SU-DHL-6 (cell line): ENCODE results near the gene GULP1.

Experiments
- H2AFZ ChIP-seq: fragments of 200-600 bp; sonication (generic); 2 replicates; pipeline ENCODE4 v1.6.1; 2014; ENCODE audit warnings: low read depth, mild to moderate bottlenecking, moderate library complexity, mixed read lengths, antibody characterized with exemption, low read length; ENCODE audit not compliant: severe bottlenecking
- H3F3A ChIP-seq: fragments of 200-600 bp; shearing (Covaris generic); 2 replicates; pipeline ENCODE4 v1.6.0; 2016; ENCODE audit warnings: antibody characterized with exemption, mild to moderate bottlenecking; ENCODE audit not compliant: insufficient read depth
- H3K27ac ChIP-seq: fragments of 200-600 bp; sonication (generic); 2 replicates; pipeline ENCODE4 v1.5.1; 2016; ENCODE audit warnings: low read depth, mild to moderate bottlenecking, low read length, moderate library complexity, mixed read lengths
- H3K27me3 ChIP-seq: fragments of 200-600 bp; sonication (generic), shearing (Covaris generic); 2 replicates; pipeline ENCODE4 v1.6.0; 2014; ENCODE audit warnings: mild to moderate bottlenecking, low read length
- H3K36me3 ChIP-seq: fragments of 200-600 bp; sonication (generic); 2 replicates; pipeline ENCODE4 v1.6.1; 2014; ENCODE audit warnings: mild to moderate bottlenecking, low read length, mixed read lengths
- H3K4me2 ChIP-seq: fragments of 300-600, 200-600 bp; shearing (Covaris generic), sonication (generic); 2 replicates; pipeline ENCODE4 v1.6.0; 2014; ENCODE audit warnings: low read length, low read depth, mild to moderate bottlenecking; ENCODE audit not compliant: poor library complexity, severe bottlenecking
- H3K4me3 ChIP-seq: fragments of 200-600 bp; sonication (generic); 2 replicates; pipeline ENCODE4 v1.5.1; 2014; ENCODE audit warnings: antibody characterized with exemption, low read length, mild to moderate bottlenecking, mixed read lengths; ENCODE audit not compliant: insufficient read depth, poor library complexity, severe bottlenecking
- H3K79me2 ChIP-seq: fragments of 200-600 bp; sonication (generic); 2 replicates; pipeline ENCODE4 v1.6.1; 2014; ENCODE audit warnings: mild to moderate bottlenecking, low read length, moderate library complexity; ENCODE audit not compliant: insufficient read depth
- H3K9ac ChIP-seq: fragments of 200-600 bp; sonication (generic); 2 replicates; pipeline ENCODE4 v1.7.0; 2014; ENCODE audit warnings: mild to moderate bottlenecking, low read length
- H3K9me2 ChIP-seq: fragments of 200-600 bp; sonication (generic); replicated peaks from 2 replicates; pipeline ENCODE4 v1.6.1; 2014; ENCODE audit warnings: low read length; ENCODE audit not compliant: insufficient read depth
- H3K9me3 ChIP-seq: fragments of 200-600 bp; sonication (generic); 2 replicates; pipeline ENCODE4 v1.6.1; 2014; ENCODE audit warnings: low read length, mixed read lengths; ENCODE audit not compliant: insufficient read depth
- H4K20me1 ChIP-seq: fragments of 200-600 bp; sonication (generic); 2 replicates; pipeline ENCODE4 v1.6.1; 2014; ENCODE audit warnings: low read depth, mild to moderate bottlenecking, antibody characterized with exemption, low read length, moderate library complexity, mixed read lengths
- EZH2phosphoT487 ChIP-seq: fragments of 200-600 bp; sonication (generic), shearing (Covaris generic); conservative IDR thresholded peaks from 2 replicates; pipeline ENCODE4 v1.6.1; 2018; ENCODE audit warnings: mild to moderate bottlenecking, antibody characterized with exemption, low read length, moderate library complexity, mixed read lengths
- TF ChIP-seq, protein P1 (sequence below): fragments of 200-600 bp; sonication (generic); IDR thresholded peaks from one replicate; pipeline ENCODE4 v1.5.1; 2017; ENCODE audit warnings: antibody characterized with exemption, mild to moderate bottlenecking, low read length, moderate library complexity; ENCODE audit not compliant: insufficient read depth, poor library complexity, severe bottlenecking

Gene GULP1

DNA sequence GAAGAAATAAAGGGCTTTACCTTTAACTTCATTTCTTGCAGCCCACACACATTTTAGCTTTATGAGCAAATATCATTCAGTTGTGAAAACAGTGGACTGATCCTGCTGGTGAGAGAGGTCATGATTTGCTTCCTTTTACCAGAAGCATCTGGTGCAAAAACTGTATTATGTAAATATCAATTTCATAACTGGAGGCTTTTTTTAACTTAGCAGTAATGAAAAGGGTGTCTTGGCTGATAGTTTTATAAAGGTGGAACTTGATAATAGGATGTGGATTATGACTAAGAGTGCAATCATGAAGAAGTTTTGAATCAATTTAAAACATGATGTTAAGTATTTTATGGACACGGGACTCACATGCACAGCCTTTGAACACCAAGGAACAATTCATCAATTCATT, 304.4 kb downstream of the GULP1 start:
- Histone ChIP-seq H3K27me3 (no peaks in the 10 kb centered on the region), H3K79me2 (no peaks in the 10 kb centered on the region), H3F3A (no peaks in the 10 kb centered on the region), H2AFZ (no peak overlapping the region), H3K36me3 (no peaks in the 10 kb centered on the region), H3K4me3 (no peak overlapping the region), H3K27ac (no peak overlapping the region), H3K9me2 (no peaks in the 10 kb centered on the region), H3K9ac (no peak overlapping the region), H3K9me3 (no peaks in the 10 kb centered on the region), H4K20me1 (no peaks in the 10 kb centered on the region), H3K4me2 (no peak overlapping the region)
- TF ChIP-seq, protein P1, sequence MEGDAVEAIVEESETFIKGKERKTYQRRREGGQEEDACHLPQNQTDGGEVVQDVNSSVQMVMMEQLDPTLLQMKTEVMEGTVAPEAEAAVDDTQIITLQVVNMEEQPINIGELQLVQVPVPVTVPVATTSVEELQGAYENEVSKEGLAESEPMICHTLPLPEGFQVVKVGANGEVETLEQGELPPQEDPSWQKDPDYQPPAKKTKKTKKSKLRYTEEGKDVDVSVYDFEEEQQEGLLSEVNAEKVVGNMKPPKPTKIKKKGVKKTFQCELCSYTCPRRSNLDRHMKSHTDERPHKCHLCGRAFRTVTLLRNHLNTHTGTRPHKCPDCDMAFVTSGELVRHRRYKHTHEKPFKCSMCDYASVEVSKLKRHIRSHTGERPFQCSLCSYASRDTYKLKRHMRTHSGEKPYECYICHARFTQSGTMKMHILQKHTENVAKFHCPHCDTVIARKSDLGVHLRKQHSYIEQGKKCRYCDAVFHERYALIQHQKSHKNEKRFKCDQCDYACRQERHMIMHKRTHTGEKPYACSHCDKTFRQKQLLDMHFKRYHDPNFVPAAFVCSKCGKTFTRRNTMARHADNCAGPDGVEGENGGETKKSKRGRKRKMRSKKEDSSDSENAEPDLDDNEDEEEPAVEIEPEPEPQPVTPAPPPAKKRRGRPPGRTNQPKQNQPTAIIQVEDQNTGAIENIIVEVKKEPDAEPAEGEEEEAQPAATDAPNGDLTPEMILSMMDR = no peak

DNA sequence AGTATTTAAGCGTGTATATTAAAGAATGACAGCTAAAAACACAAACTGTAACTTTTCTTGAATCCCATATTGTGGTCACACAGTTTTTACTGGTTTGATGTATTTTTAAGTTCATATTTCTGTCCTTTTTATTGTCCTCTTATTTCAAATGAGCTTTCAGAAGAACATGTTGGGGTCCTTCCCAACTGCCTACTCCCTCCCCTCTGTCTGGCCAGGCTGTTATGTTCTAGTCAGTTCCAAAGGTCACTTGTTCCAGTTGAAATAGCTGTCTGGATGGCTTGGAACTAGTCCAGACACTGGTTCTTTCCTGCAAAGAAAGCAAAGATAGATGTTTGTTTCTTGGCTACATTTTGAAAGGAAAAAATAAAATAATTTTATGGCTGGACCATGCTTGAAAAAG, 306.9 kb downstream of the GULP1 start:
- Histone ChIP-seq H3K9ac (no peak overlapping the region), H2AFZ (no peak overlapping the region), H3K27ac (no peak overlapping the region)

DNA sequence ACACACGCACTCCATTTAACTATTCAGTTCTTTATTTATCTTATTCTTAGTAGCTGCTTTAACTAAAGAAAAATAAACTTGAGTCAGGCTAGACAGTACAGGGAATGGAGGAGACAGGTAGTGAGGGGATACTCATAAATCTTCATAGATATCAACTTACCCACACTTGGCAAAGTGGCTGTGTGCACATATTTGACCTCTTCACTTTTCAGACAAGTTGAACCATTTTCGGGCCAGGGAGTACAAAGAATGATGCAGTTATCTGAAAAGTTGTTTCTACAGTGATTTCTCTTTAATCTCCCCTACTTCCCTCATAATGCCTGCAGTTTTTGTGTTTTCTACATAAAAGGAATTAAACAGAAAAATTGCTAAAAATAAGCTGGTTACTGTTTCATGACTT, 307.5 kb downstream of the GULP1 start:
- Histone ChIP-seq H3K9ac (no peak overlapping the region), H3K9me2 (no peaks in the 10 kb centered on the region), H4K20me1 (no peaks in the 10 kb centered on the region), H3K9me3 (no peaks in the 10 kb centered on the region), H3F3A (no peaks in the 10 kb centered on the region), H2AFZ (no peak overlapping the region), H3K36me3 (no peaks in the 10 kb centered on the region), H3K27ac (no peak overlapping the region), H3K4me2 (no peak overlapping the region), H3K4me3 (no peak overlapping the region), H3K79me2 (no peaks in the 10 kb centered on the region), H3K27me3 (no peaks in the 10 kb centered on the region)
- TF ChIP-seq, protein P1 = no peak
- TF ChIP-seq EZH2phosphoT487 = no peak

More for the DNA sequence above, 306.9 kb downstream of the GULP1 start:
- Histone ChIP-seq H3K27me3 (no peaks in the 10 kb centered on the region), H3K4me2 (no peak overlapping the region), H3K79me2 (no peaks in the 10 kb centered on the region), H3F3A (no peaks in the 10 kb centered on the region), H3K9me3 (no peaks in the 10 kb centered on the region), H3K9me2 (no peaks in the 10 kb centered on the region), H3K36me3 (no peaks in the 10 kb centered on the region), H4K20me1 (no peaks in the 10 kb centered on the region), H3K4me3 (no peak overlapping the region)
- TF ChIP-seq EZH2phosphoT487 = no peak
- TF ChIP-seq, protein P1 = no peak
